ENCODE data around the gene ALKBH2.

ALKBH2 gene

GRCh38 chr12:109120557-109120956 is 27.3 kb upstream of the ALKBH2 start:
- Mint-ChIP-seq H3K27ac (no peak overlapping the region), H3K4me3 (no peak overlapping the region), H3K9me3 (no peaks in the 10 kb centered on the region), H3K36me3 (no peaks in the 10 kb centered on the region), H3K4me1 (peaks cover 5% of the 10 kb centered on the region)
- ATAC-seq (no peak), DNase-seq (ENCODE audit: low spot score in 2 of 2) (no peak)

- peaks cover 5% of the 10 kb centered on the region for H3K4me1 Mint-ChIP-seq
- ATAC-seq, result no peak
- no peak overlapping the region for H3K4me3 Mint-ChIP-seq
- no peaks in the 10 kb centered on the region for H3K9me3 Mint-ChIP-seq
- no peak overlapping the region for H3K27ac Mint-ChIP-seq
- H3K36me3 Mint-ChIP-seq, result no peaks in the 10 kb centered on the region
- DNase-seq (ENCODE audit: low spot score in 2 of 2), result no peak
Measured at GRCh38 chr12:109120095-109120494, 26.8 kb upstream of the ALKBH2 start.

- H3K27ac Mint-ChIP-seq, result no peak overlapping the region
- H3K36me3 Mint-ChIP-seq, result peaks cover 2% of the 10 kb centered on the region
- DNase-seq (ENCODE audit: low spot score in 2 of 2) (no peak), ATAC-seq (no peak)
- H3K4me1 Mint-ChIP-seq, result peaks cover 5% of the 10 kb centered on the region
- H3K4me3 Mint-ChIP-seq, result no peak overlapping the region
- no peaks in the 10 kb centered on the region for H3K9me3 Mint-ChIP-seq
Measured at GRCh38 chr12:109116611-109116949, 23.3 kb upstream of the ALKBH2 start.

- DNase-seq (ENCODE audit: low spot score in 2 of 2), result no peak
- peaks cover 5% of the 10 kb centered on the region for H3K4me1 Mint-ChIP-seq
- H3K36me3 Mint-ChIP-seq, result peaks cover 5% of the 10 kb centered on the region
- ATAC-seq, result no peak
- H3K4me3 Mint-ChIP-seq, result no peak within 1 kb of the TSS
- no peaks in the 10 kb centered on the region for H3K9me3 Mint-ChIP-seq
- no peak within 1 kb of the TSS for H3K27ac Mint-ChIP-seq
Measured at GRCh38 chr12:109115758-109116610, 22.7 kb upstream of the ALKBH2 start, which contains the start of gene ACACB. Gene ACACB (plus strand): TSS chr12:109116587. CDS start chr12:109139406, 22,819 bp downstream.

- Mint-ChIP-seq H3K4me3 (no peak overlapping the region), H3K4me1 (peaks cover 5% of the 10 kb centered on the region), H3K9me3 (no peaks in the 10 kb centered on the region), H3K27ac (no peak overlapping the region), H3K36me3 (peaks cover 10% of the 10 kb centered on the region)
- DNase-seq (ENCODE audit: low spot score in 2 of 2) (no peak), ATAC-seq (no peak)
Measured at GRCh38 chr12:109115404-109115757, 22.1 kb upstream of the ALKBH2 start.

- no peak for ATAC-seq
- no peak for DNase-seq (ENCODE audit: low spot score in 2 of 2)
- Mint-ChIP-seq H3K9me3 (no peaks in the 10 kb centered on the region), H3K27ac (no peak overlapping the region), H3K4me1 (peaks cover 5% of the 10 kb centered on the region), H3K4me3 (no peak overlapping the region), H3K36me3 (peaks cover 17% of the 10 kb centered on the region)
Measured at GRCh38 chr12:109114644-109115043, 21.4 kb upstream of the ALKBH2 start.

GRCh38 chr12:109113661-109114321 is 20.5 kb upstream of the ALKBH2 start:
- H3K4me3 Mint-ChIP-seq, result no peak overlapping the region
- no peak for ATAC-seq
- H3K4me1 Mint-ChIP-seq, result peaks cover 5% of the 10 kb centered on the region
- DNase-seq (ENCODE audit: low spot score in 2 of 2), result no peak
- H3K36me3 Mint-ChIP-seq, result peaks cover 26% of the 10 kb centered on the region
- H3K27ac Mint-ChIP-seq, result no peak overlapping the region
- no peaks in the 10 kb centered on the region for H3K9me3 Mint-ChIP-seq

GRCh38 chr12:109112720-109113465 is 19.6 kb upstream of the ALKBH2 start:
- DNase-seq (ENCODE audit: low spot score in 2 of 2) (no peak), ATAC-seq (no peak)
- Mint-ChIP-seq H3K9me3 (no peaks in the 10 kb centered on the region), H3K4me1 (peaks cover 5% of the 10 kb centered on the region), H3K4me3 (no peak overlapping the region), H3K36me3 (peaks cover 35% of the 10 kb centered on the region), H3K27ac (no peak overlapping the region)

GRCh38 chr12:109110988-109111495 is 17.8 kb upstream of the ALKBH2 start:
- ATAC-seq (peak; percentile 75), DNase-seq (ENCODE audit: low spot score in 2 of 2) (peak in 1 of 2 donors; percentile 68)
- H3K36me3 Mint-ChIP-seq, result peaks cover 53% of the 10 kb centered on the region
- no peaks in the 10 kb centered on the region for H3K9me3 Mint-ChIP-seq
- peak overlapping the region; percentile 48 for H3K4me3 Mint-ChIP-seq
- H3K4me1 Mint-ChIP-seq, result peaks cover 5% of the 10 kb centered on the region
- H3K27ac Mint-ChIP-seq, result peak overlapping the region; percentile 50

GRCh38 chr12:109109746-109110350 is 16.6 kb upstream of the ALKBH2 start:
- no peak for DNase-seq (ENCODE audit: low spot score in 2 of 2)
- H3K4me1 Mint-ChIP-seq, result no peaks in the 10 kb centered on the region
- H3K36me3 Mint-ChIP-seq, result peaks cover 64% of the 10 kb centered on the region
- no peaks in the 10 kb centered on the region for H3K9me3 Mint-ChIP-seq
- H3K4me3 Mint-ChIP-seq, result no peak overlapping the region
- no peak for ATAC-seq
- no peak overlapping the region for H3K27ac Mint-ChIP-seq

- H3K36me3 Mint-ChIP-seq, result peaks cover 97% of the 10 kb centered on the region
- peak overlapping the region; percentile 9 for H3K27ac Mint-ChIP-seq
- H3K4me1 Mint-ChIP-seq, result peaks cover 7% of the 10 kb centered on the region
- ATAC-seq (no peak), DNase-seq (ENCODE audit: low spot score in 2 of 2) (no peak)
- no peaks in the 10 kb centered on the region for H3K9me3 Mint-ChIP-seq
- no peak overlapping the region for H3K4me3 Mint-ChIP-seq
Measured at GRCh38 chr12:109105176-109105575, 11.9 kb upstream of the ALKBH2 start.

- DNase-seq (ENCODE audit: low spot score in 2 of 2) (no peak), ATAC-seq (no peak)
- peaks cover 28% of the 10 kb centered on the region for H3K4me1 Mint-ChIP-seq
- peaks cover 97% of the 10 kb centered on the region for H3K36me3 Mint-ChIP-seq
- no peak overlapping the region for H3K4me3 Mint-ChIP-seq
- no peak overlapping the region for H3K27ac Mint-ChIP-seq
- no peaks in the 10 kb centered on the region for H3K9me3 Mint-ChIP-seq
Measured at GRCh38 chr12:109102491-109102890, 9.2 kb upstream of the ALKBH2 start.

GRCh38 chr12:109100741-109101140 is 7.5 kb upstream of the ALKBH2 start:
- H3K9me3 Mint-ChIP-seq, result no peaks in the 10 kb centered on the region
- H3K4me1 Mint-ChIP-seq, result peaks cover 28% of the 10 kb centered on the region
- DNase-seq (ENCODE audit: low spot score in 2 of 2) (no peak), ATAC-seq (no peak)
- peak overlapping the region; percentile 94 for H3K27ac Mint-ChIP-seq
- peaks cover 80% of the 10 kb centered on the region for H3K36me3 Mint-ChIP-seq
- peak overlapping the region; percentile 82 for H3K4me3 Mint-ChIP-seq

- H3K4me3 Mint-ChIP-seq, result peak overlapping the region; percentile 82
- H3K9me3 Mint-ChIP-seq, result no peaks in the 10 kb centered on the region
- peaks cover 68% of the 10 kb centered on the region for H3K36me3 Mint-ChIP-seq
- H3K4me1 Mint-ChIP-seq, result peaks cover 28% of the 10 kb centered on the region
- H3K27ac Mint-ChIP-seq, result peak overlapping the region; percentile 94
- no peak for ATAC-seq
- DNase-seq (ENCODE audit: low spot score in 2 of 2), result no peak
Measured at GRCh38 chr12:109099431-109100020, 6.3 kb upstream of the ALKBH2 start.

GRCh38 chr12:109098651-109099050 is 5.4 kb upstream of the ALKBH2 start:
- Mint-ChIP-seq H3K9me3 (no peaks in the 10 kb centered on the region), H3K27ac (peak overlapping the region; percentile 94), H3K4me3 (peak overlapping the region; percentile 82), H3K36me3 (peaks cover 64% of the 10 kb centered on the region), H3K4me1 (peaks cover 33% of the 10 kb centered on the region)
- ATAC-seq (no peak), DNase-seq (ENCODE audit: low spot score in 2 of 2) (no peak)

Data from stimulated activated effector memory CD8-positive, alpha-beta T cell treated with anti-CD3 and anti-CD28 coated beads, Interleukin-12 subunit alpha, Interleukin-12 subunit beta, amount 100 ng/mL, for 72 hours (primary cell).